ENCODE data around the gene KDM1B. TPM values are rescaled to one million over a fixed set of nuclear protein-coding genes. Genes with fewer than 3 reads are reported as not detected.

KDM1B gene
- total and polyA plus RNA-seq, 9 donors: 4.7 to 21.7 (median 13.7) TPM

GRCh38 chr6:18244251-18244650 lies 89.0 kb downstream of the KDM1B start:
- Histone ChIP-seq H3K4me3 (no peak overlapping the region), H3K4me1 (ENCODE audit: insufficient read depth) (no peaks in the 10 kb centered on the region), H3K27me3 (no peaks in the 10 kb centered on the region), H3K27ac (no peak overlapping the region), H3K36me3 (no peaks in the 10 kb centered on the region), H3K9me3 (no peaks in the 10 kb centered on the region)
- no peak for DNase-seq
- 82 to 85% (median 84%) methylated on average over 2 of the region's 2 CpGs for WGBS, 3 donors
- TF ChIP-seq EP300 (IDR thresholded peaks at IDR 0.05): no peak
- no peak for TF ChIP-seq POLR2A (IDR thresholded peaks at IDR 0.05)
- no peak for TF ChIP-seq CTCF (IDR thresholded peaks at IDR 0.05)
- intact Hi-C loops (cut with DNase I): no loop called here

- intact Hi-C loops (cut with DNase I): no loop called here
- H3K36me3 ChIP-seq: no peaks in the 10 kb centered on the region
- H3K4me3 ChIP-seq: no peak overlapping the region
- no peak for DNase-seq
- 71 to 77% (median 73%) methylated on average over 1 of the region's 1 CpG for WGBS, 3 donors
- H3K4me1 ChIP-seq (ENCODE audit: insufficient read depth): no peaks in the 10 kb centered on the region
- H3K27ac ChIP-seq: no peak overlapping the region
- TF ChIP-seq EP300 (IDR thresholded peaks at IDR 0.05) (no peak), POLR2A (IDR thresholded peaks at IDR 0.05) (no peak), CTCF (IDR thresholded peaks at IDR 0.05) (no peak)
- H3K27me3 ChIP-seq: no peaks in the 10 kb centered on the region
- no peaks in the 10 kb centered on the region for H3K9me3 ChIP-seq
These were observed 89.9 kb downstream of the KDM1B start for GRCh38 chr6:18245079-18245478.

GRCh38 chr6:18245642-18246041 lies 90.4 kb downstream of the KDM1B start:
- Histone ChIP-seq H3K36me3 (no peaks in the 10 kb centered on the region), H3K4me3 (no peak overlapping the region), H3K9me3 (no peaks in the 10 kb centered on the region), H3K27me3 (no peaks in the 10 kb centered on the region), H3K4me1 (ENCODE audit: insufficient read depth) (no peaks in the 10 kb centered on the region), H3K27ac (no peak overlapping the region)
- intact Hi-C loops (cut with DNase I): no loop called here
- WGBS, 3 donors: 63 to 70% (median 66%) methylated on average over 7 of the region's 7 CpGs
- TF ChIP-seq POLR2A (IDR thresholded peaks at IDR 0.05) (no peak), EP300 (IDR thresholded peaks at IDR 0.05) (no peak), CTCF (IDR thresholded peaks at IDR 0.05) (no peak)
- DNase-seq: no peak

- no peaks in the 10 kb centered on the region for H3K36me3 ChIP-seq
- TF ChIP-seq CTCF (IDR thresholded peaks at IDR 0.05): no peak
- no peak for TF ChIP-seq POLR2A (IDR thresholded peaks at IDR 0.05)
- no peak for TF ChIP-seq EP300 (IDR thresholded peaks at IDR 0.05)
- H3K4me3 ChIP-seq: no peak overlapping the region
- no peak for DNase-seq
- no peak overlapping the region for H3K27ac ChIP-seq
- H3K9me3 ChIP-seq: no peaks in the 10 kb centered on the region
- intact Hi-C loops (cut with DNase I): no loop called here
- no peaks in the 10 kb centered on the region for H3K4me1 ChIP-seq (ENCODE audit: insufficient read depth)
- H3K27me3 ChIP-seq: no peaks in the 10 kb centered on the region
These were observed 91.0 kb downstream of the KDM1B start for GRCh38 chr6:18246205-18246604.

GRCh38 chr6:18247002-18247401 lies 91.8 kb downstream of the KDM1B start:
- Histone ChIP-seq H3K4me3 (no peak overlapping the region), H3K36me3 (no peaks in the 10 kb centered on the region), H3K9me3 (no peaks in the 10 kb centered on the region), H3K27ac (no peak overlapping the region), H3K27me3 (no peaks in the 10 kb centered on the region), H3K4me1 (ENCODE audit: insufficient read depth) (no peaks in the 10 kb centered on the region)
- intact Hi-C loops (cut with DNase I): no loop called here
- TF ChIP-seq CTCF (IDR thresholded peaks at IDR 0.05): no peak
- no peak for TF ChIP-seq EP300 (IDR thresholded peaks at IDR 0.05)
- TF ChIP-seq POLR2A (IDR thresholded peaks at IDR 0.05): no peak
- DNase-seq: no peak

Data from ovary (tissue), 9 donors.